ENCODE measurements around the gene GIPC1. TPM values are rescaled to one million over a fixed set of nuclear protein-coding genes. Genes with fewer than 3 reads are reported as not detected.
"Not testable (repeated sequence)": the region's sequence is repeated elsewhere in the genome, so short reads cannot be mapped to it uniquely, and the experiment has no call there.

GIPC1 gene
- total RNA-seq, 1 donor from 2014 or later: 123 TPM

GRCh38 chr19:14472202-14472938 is 23.6 kb downstream of the GIPC1 start:
- DNase-seq (ENCODE audit: low read depth in 2 of 2): peak; percentile 62 to 69

- no peak for DNase-seq (ENCODE audit: low read depth in 2 of 2)
These were observed 24.3 kb downstream of the GIPC1 start for GRCh38 chr19:14471436-14472187.

- DNase-seq (ENCODE audit: low read depth in 2 of 2): no peak
These were observed 25.7 kb downstream of the GIPC1 start for GRCh38 chr19:14470031-14470876.

DNA sequence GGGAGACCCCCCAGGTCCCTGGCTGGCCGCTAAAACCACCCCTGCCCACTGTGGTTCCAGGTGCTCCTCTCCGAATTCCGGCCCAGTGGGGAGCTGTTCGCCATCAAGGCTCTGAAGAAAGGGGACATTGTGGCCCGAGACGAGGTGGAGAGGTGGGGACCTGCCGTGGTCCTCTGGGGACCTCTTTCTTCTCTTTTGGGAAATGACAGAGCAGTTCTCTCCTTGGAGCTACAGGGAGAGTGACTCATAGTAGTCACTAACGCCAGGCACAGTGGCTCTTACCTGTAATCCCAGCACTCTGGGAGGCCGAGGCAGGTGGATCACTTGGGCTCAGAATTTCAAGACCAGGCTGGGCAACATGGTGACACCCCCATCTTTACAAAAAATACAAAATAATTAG is 28.1 kb downstream of the GIPC1 start:
- DNase-seq (ENCODE audit: low read depth in 2 of 2): no peak

DNA sequence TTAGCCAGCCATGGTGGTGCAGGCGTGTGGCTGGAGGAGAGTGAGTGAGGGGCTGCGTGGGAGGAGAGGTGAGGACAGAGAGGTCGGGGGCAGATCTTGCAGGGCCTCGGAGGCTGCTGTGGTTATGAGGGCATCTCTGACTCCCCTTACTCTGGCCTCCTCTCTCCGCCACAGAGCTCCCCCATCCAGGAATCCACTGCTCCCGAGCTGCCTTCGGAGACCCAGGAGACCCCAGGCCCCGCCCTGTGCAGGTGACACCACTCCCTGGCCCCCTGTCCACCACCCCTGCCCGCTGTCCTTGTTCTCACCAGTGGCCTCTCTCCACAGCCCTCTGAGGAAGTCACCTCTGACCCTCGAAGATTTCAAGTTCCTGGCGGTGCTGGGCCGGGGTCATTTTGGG is 28.5 kb downstream of the GIPC1 start:
- no peak for DNase-seq (ENCODE audit: low read depth in 2 of 2)

DNA sequence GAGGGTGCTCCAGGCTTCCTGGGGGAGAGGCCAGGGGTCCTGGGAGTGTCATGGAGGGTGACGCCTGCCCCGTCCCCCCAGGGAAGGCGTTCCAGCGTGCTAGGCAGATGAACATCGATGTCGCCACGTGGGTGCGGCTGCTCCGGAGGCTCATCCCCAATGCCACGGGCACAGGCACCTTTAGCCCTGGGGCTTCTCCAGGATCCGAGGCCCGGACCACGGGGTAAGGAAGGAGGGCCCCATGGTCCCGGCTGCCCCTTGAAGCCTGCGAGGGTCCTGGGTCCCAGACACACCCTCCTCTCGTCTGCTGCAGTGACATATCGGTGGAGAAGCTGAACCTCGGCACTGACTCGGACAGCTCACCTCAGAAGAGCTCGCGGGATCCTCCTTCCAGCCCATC is 32.2 kb downstream of the GIPC1 start:
- no peak for DNase-seq (ENCODE audit: low read depth in 2 of 2)

GRCh38 chr19:14462401-14462800 is 33.5 kb downstream of the GIPC1 start:
- DNase-seq (ENCODE audit: low read depth in 2 of 2): not testable (repeated sequence)

GRCh38 chr19:14460935-14461334 is 35.0 kb downstream of the GIPC1 start:
- DNase-seq (ENCODE audit: low read depth in 2 of 2): no peak

- DNase-seq (ENCODE audit: low read depth in 2 of 2): no peak
These were observed 36.2 kb downstream of the GIPC1 start for GRCh38 chr19:14459703-14460102.

DNA sequence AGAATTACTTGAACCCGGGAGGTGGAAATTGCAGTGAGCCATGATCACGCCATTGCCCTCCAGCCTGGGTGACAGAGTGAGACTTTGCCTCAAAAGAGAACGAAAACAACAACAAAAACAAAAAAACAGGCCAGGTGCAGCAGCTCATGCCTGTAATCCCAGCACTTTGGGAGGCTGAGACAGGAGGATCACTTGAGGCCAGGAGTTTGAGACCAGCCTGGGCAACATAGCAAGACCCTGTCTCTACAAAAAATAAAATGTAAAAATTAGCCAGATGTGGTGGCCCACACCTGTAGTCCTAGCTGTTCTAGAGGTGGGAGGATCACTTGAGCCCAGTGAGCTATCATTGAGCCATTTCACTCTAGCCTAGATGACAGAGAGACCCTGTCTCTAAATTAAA is 43.6 kb downstream of the GIPC1 start:
- DNase-seq (ENCODE audit: low read depth in 2 of 2): not testable (repeated sequence)

GRCh38 chr19:14450876-14451275 is 45.1 kb downstream of the GIPC1 start:
- DNase-seq (ENCODE audit: low read depth in 2 of 2): no peak

- peak; percentile 68 to 72 for DNase-seq (ENCODE audit: low read depth in 2 of 2)
These were observed 45.6 kb downstream of the GIPC1 start for GRCh38 chr19:14450168-14450874.

DNA sequence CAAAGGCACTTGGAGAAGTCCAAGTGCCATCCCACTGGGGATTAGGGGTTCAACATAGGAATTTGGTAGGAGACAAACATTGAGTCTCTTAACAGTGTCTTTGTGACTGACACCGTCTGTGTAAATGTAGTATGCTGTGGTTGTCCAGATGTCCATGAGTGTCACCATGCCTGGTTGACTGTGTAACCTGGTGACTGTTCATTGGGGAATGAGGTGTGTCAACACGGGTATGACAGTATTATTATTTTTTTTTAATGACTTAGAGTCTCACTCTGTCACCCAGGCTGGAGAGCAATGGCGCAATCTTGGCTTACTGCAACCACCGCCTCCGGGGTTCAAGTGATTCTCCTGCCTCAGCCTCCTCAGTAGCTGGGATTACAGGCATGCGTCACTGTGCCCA is 46.6 kb downstream of the GIPC1 start:
- DNase-seq (ENCODE audit: low read depth in 2 of 2): no peak

GRCh38 chr19:14446336-14447036 is 49.4 kb downstream of the GIPC1 start:
- no peak for DNase-seq (ENCODE audit: low read depth in 2 of 2)

DNA sequence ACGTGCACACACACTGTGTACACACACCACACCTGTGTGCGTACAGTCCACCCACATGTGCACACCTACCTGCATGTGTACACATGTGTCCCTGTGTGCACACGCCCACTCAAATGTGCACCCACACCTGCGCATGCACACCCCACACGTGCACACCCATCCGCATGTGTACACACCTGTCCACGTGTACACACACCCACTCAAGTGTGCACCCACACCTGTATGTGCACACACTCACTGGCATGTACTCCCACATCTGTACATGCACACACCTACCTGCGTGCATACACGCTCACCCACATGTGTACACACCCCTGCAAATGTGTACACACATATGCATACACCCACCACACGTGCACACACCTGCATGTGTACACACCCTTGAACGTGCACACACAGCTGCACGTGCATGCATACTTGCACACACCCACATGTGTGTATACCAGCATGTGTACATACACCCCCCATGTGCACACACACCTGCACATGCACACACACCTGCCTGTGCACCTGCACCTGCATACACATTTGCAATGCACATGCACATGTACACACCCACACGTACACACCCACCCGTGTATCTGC is 52.2 kb downstream of the GIPC1 start:
- DNase-seq (ENCODE audit: low read depth in 2 of 2): no peak

DNA sequence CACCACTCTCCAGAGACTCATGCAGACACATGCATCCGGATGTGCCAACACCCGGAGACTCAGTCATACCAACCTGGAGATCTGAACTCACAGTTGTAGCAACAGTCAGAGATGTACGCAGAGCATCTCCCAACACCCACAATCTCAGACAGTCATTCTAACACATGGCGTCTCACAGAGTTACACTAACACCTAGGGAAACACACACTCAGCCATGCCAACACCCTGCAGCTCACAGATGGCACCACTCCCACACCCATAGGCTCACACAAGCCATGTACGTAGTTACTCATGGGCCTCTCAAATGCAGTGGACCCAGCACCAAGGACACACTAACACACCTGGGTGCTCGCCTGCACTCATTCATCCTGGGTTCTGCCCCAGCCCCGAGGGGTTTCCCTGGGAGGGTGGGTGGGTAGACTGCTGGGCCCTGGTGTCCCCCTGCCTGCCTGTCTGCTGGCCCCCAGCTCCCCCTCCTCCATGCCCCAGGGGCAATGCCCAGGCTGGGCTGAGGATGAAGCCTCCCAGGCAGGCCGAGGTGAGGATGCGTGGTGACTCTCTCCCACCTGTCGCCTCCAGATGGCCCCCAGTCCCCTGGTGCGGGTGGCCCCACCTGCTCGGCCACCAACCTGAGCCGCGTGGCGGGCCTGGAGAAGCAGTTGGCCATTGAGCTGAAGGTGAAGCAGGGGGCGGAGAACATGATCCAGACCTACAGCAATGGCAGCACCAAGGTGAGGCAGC is 52.9 kb downstream of the GIPC1 start:
- no peak for DNase-seq (ENCODE audit: low read depth in 2 of 2)

GRCh38 chr19:14441041-14441938 is 54.6 kb downstream of the GIPC1 start:
- DNase-seq (ENCODE audit: low read depth in 2 of 2): no peak

DNA sequence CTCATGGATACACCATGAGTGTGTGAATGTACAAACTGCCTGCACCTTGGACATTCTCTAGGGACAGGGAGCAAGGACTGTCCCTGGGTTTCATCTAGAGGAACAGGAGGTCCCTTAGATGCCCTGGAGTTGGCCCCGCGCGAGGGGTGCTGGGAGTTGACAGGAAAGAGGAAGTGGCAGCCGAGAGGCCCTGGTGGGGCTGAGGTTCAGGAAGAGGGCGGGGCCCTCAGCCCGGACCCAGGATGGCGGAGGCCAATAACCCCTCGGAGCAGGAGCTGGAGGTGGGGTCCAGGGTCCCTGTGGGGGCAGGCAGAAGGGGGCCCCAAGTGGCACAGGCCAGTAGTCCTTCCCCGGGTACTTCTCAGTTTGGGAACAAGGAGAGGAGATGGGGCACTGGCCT is 55.9 kb downstream of the GIPC1 start:
- peak; percentile 34 to 44 for DNase-seq (ENCODE audit: low read depth in 2 of 2)

GRCh38 chr19:14439014-14439413 is 56.9 kb downstream of the GIPC1 start:
- no peak for DNase-seq (ENCODE audit: low read depth in 2 of 2)
